DLD1 (cell line): Measurements from ENCODE around the gene NEDD8.
"Not testable (repeated sequence)": the region's sequence is repeated elsewhere in the genome, so short reads cannot be mapped to it uniquely, and the experiment has no call there.

ENCODE experiments used
- in situ Hi-C: cut with HindIII; loops from 2 replicates; pipeline ENCODE4 v1.10.0; 2017; ENCODE audit warnings: low sequenced_read_pairs

NEDD8 gene

DNA sequence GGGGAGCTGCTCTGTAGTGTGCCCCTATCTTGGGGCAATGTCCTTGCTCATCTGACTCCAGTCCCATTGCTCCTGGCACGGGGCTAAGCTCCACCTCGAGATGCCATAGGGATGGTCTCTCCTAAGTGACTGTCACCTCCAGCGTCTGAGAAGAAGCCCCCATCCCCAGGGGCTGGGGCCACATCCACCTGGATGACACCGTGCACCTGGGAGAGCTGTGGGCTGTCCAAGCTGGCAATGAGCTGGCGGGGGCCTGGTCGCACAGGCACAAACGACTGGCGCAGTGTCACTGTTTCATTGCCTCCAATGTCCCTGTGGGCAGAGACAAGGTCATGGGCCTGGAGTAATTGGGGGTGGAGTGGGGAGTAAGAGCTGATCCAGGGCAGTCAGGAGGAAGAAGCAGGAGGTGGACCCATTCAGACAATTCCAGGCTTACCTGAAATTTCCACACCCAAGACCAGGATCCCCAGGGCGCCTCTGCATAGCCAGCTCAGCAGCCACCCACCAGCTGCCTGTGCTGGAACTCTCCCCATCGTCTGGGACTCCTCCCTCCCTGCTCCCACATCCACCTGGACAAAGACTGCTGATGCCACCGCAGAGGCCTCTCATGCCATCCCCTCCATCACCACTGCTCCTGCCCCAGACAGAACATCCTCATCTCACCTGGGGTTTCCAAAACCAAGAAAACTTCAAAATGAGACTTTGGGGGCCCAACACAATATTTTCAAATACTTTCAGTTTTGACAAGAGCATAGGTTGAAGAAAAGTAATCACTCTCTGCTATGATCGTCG lies 17.3 kb upstream of the NEDD8 start:
- in situ Hi-C loops = no loop called here

DNA sequence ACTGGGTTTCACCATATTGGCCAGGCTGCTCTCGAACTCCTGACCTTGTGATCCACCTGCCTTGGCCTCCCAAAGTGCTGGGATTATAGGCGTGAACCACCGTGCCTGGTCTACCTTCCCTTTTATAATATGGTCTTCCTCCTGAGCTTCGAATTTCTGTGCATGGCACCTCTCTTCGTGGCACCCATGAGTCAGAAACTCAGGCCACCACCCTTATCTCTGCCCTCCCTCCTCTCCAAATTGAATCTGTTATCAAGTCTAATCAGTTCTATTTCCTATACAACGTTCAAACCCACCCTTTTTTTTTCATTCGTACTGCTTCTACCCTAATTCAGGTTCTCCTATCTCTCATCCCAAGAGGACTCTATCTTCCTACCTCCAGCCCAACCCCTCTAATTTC lies 15.3 kb upstream of the NEDD8 start:
- in situ Hi-C loops = no loop called here

DNA sequence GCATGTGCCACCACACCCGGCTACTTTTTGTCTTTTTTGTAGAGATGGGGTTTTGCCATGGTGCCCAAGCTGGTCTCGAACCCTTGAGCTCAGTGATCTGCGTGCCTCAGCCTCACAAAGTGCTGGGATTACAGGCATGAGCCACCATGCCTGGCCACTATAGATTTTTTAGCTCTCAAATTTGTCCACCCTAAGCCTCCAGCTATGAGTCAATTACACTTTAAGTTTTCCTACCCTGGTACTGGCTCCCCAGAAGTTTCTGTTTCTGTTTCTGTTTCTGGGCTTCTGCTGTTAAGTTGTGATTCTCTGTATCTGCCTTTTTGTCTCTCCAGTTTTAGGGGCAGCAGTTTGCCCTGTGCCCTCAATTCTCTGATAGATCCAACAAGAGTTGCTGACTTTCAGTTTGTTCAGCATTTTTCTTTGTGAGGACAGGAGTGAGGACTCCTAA lies 14.6 kb upstream of the NEDD8 start:
- in situ Hi-C loops = no loop called here

DNA sequence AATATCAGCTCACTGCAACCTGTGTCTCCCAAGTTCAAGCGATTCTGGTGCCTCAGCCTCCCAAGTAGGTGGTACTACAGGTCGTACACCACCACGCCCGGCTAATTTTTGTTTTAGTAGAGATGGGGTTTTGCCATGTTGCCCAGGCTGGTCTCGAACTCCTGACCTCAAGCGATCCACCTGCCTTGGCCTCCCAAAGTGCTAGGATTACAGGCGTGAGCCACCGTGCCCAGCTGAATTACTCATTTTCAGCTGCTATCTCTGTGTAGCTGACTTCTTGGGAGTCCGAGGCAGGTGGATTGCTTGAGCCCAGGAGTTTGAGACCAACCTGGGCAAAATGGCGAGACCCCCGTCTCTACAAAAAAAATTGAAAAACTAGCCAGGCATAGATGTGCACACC lies 13.2 kb upstream of the NEDD8 start:
- in situ Hi-C loops = not testable (repeated sequence)

DNA sequence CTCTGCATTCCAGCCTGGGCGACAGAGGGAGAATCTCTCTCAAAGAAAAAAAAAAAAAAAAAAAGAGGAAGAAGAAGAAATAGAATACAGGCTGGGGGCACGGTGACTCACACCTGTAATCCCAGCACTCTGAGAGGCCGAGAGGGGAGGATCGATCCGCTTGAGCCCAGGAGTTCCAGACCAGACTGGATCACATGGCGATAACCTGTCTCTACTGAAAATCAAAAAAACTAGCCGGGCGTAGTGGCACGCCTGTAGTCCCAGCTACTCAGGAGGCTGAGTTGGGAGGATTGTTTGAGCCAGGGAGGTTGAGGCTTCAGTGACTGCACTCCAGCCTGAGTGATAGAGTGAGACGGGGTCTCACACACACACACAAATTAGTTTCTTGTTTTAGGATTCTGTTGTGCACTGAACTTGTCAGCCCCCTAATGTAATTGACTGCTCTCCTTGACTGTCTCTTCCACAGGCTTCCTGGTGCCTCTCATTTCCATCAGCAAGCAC lies 11.2 kb upstream of the NEDD8 start:
- in situ Hi-C loops = no loop called here

DNA sequence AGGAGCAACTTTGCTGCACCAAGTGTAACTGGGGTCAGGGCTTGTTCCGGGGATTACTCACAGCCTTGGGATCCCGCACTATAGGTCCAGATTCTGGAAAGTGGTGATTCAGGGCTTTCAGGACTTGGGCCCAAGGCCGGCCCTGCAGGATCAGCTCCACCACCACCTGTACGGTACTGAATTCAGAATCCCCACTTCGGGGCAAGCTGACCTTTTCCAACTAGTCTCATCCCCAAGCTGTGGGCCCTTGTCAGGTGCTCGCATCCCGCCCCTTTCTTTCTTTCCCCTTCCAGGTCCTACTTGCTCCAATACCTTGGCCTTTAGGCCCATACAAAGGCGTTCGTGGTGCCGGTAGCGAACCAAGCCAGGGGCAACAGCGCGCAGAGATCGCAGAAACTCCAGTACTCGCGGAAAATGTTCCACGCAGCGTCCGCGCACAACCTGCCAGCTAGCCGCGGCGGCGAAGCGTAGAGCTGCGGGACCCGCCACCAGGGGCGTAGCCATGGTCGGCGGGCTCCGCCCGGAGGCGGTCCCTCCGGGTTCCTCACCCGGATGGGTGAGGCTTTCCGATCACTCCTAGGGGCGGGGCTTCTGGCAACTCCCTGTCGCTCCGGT lies 9.8 kb upstream of the NEDD8 start:
- in situ Hi-C loops = no loop called here

DNA sequence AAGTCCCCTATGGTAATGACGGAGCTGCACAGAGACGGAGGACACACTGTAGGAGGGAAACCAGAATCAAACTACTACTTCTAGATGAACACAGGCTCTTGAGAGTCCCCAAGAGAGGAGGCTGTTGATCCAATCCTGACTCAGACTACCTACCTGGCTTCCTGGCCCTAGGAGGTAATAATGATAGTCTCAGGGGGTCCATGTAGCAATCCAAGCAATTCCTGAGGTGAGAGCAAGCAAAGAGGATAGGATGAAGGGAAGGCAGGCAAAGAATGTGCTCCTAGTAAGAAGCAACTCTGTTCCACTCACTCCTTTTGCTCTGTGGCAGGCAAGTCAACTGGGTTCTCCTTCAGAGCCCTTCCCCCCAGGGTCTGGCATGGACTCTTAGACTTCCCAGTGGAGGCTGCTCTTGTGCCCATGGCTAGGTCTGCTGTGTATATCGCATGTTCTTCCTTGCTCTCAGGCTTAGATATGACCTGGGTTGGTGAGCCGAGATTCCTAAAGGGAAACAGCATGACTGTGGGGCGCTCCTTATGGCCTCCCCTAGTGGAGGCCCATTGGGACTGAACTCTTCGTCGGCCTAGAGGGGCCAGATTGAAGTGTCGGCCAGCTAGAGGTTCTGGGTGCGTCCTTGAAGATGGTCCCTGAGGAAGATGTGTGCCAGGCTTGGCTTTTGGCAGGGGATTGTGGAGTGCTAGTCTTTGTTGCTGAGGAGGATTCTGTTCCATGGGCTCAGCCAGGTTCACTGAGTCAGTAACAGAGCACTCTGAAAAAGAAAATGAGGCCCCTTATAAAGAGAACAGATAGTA lies 8.1 kb upstream of the NEDD8 start:
- in situ Hi-C loops = no loop called here

DNA sequence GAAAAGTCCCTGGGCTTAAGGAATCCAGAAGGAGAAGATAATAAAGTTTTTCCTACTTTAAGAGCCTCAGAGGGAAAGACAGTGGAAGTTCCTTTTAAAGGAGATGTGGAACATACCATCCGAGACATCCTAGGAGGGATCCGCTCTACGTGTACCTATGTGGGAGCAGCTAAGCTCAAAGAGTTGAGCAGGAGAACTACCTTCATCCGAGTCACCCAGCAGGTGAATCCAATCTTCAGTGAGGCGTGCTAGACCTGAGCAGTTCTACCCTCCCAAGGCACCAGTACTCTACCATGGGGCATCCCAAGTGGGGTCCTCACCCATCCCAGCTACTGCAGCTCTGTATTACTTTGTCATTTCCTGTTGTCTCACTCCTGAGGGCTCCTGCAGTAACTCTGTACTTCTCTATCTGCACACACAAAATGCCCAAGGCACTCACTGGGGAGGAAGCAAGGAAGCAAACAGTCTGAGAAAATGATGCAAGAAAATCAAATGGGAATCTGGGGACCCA lies 6.4 kb upstream of the NEDD8 start:
- in situ Hi-C loops = no loop called here

DNA sequence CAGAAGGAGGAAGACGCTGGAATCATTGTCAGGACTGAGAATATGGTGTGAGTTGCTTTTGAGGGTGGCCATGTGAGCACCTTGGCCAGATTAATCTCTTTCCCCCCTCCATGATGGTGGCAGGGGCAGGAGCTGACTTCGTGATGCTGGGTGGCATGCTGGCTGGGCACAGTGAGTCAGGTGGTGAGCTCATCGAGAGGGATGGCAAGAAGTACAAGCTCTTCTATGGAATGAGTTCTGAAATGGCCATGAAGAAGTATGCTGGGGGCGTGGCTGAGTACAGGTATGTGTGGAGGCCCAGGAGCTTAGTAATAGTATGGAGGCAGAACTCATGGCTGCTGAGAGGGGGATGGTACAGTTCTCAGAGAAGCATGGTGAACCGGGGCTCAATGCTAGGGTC lies 6.0 kb upstream of the NEDD8 start:
- in situ Hi-C loops = no loop called here

DNA sequence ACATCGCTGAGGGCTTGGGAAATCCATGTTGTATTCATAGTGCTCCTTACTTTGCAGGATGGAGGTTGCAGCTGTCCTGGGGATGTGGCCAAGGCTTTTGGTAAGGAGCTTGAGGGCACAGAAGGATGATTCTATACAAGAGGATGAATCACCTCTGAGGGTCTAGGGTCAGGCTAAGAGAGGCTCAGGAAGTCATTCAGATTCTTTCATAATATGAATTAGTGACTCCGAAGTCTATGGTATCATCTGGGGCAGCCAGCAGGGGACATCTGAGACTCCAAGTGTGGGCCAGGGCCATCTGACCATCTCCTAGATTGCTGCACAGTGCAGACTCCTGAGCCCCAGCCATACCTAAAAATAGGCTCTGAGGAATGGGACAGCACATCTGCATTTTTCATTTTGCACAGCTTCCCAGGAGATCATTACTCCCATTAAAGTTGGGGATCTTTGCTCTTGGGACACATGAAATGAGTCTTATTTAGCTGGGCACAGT lies 5.3 kb upstream of the NEDD8 start:
- in situ Hi-C loops = no loop called here

DNA sequence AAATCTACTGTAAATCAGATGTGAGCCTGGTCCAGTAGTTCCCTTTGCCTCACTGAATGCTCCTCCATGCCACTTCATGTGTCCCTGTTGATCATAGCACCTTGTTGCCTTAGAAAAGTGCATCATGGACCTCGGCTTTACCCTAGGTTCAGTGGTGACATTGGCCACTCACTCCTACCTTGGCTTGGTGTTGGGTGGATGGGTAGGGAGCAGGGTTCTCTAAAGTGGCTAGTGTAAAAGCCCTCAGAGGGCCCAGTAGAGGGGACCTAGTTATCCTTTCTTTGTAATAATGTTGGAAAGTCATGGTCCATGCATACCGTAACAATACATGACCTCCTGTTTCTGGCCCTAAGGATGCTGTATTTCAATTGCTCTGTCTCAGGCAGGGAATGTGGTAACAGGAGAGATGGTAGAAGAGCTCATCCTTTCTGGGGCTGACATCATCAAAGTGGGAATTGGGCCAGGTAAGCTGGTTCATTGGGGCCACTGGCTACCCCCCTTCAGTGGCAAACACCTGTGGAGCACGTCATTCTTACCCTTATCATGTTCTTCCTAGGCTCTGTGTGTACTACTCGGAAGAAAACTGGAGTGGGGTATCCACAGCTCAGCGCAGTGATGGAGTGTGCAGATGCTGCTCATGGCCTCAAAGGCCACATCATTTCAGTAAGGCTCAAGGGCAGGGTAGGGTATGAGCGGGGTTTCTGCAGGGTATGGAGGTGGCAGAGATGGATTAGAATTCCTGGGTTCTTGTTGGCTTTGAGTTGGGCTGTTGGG lies 4.7 kb upstream of the NEDD8 start:
- in situ Hi-C loops = no loop called here

DNA sequence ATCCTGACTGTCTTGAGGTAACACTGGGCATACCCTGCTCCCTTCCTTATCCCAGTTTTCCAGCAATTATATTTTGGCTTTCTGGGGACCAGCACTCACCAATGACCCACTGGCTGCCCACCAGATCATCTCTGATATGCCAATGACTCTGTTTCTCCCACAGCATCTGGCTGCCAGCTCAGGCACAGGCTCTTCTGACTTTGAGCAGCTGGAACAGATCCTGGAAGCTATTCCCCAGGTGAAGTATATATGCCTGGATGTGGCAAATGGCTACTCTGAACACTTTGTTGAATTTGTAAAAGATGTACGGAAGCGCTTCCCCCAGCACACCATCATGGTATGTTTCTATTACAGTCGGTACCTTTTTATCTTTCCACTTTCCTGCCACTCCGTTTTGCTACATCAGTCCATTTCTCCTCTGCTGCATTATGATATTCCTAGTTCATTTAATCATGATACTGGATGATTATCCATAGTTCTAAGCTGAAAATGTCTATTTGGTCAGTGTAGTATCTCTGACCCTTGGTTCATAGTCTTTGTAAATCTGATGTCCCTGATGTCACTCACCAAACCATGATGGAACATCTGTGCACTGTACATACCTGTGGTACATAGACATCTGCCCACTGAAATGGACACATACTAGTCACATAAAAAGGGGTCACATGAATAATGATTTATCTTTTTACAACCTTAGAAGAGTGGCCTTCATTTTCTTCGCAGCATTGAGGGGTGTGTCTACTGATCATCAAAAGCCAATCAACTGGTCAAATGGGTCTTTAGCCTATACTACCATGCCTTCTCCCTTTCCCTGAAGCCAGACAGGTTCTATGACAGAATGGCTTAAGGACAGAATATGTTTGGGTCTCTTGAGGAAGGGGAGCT lies 3.9 kb upstream of the NEDD8 start:
- in situ Hi-C loops = no loop called here

DNA sequence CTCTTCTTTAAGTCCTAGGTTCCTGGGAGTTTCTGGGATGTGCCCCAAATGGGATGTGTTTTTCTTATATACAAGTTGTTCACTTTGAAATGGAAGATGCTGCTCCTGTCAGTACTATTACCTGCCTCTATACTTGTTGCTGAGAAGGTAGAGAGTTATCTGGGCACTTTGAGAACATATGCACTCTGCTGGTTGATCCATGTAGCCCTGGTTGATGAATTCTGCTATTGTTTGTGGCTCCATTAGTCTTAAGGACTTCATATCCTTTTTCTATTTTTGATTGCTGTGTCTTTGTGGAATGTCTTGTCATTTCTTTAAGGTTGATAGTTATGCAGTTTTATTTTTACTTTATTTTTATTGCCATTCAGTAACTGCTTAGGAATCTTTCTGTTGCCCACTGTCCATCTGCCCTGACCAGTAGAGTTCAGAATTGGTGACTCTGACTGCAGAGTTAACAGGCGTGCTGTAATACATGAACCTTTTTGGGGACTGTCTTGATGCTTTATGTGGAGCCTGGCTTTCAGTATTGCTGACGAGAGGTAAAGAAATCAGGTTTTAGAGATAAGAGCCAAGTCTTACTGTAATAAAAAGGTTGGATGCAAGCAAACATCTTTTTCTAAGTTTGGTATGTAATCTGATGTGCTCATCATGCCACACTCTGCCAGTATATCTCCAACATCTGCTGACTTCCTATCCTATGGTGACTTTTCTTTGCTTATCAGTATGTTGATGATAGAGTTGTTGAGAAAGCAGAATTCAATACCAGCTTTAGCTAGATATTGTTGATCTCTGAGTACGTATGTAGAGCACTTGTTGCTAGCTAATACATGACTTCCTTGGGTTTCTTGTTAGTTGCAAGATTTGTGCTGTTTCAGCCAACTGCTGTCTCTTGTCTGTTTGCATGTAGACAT lies 2.2 kb upstream of the NEDD8 start:
- in situ Hi-C loops = no loop called here

DNA sequence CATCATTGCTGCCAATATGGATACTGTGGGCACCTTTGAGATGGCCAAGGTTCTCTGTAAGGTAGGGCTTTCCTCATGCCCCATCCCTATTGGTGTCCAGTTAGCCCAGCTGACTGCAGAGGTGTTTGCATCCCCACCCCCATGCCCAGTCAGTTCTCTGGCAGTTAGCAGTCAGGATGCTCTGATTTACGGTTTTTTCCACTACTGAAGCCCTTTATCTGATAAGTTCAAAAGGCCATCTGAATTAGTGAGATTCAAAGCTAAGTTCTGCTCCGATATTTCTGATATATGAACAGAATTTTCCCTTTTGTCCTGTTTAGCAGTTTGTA lies 1.3 kb upstream of the NEDD8 start:
- in situ Hi-C loops = no loop called here

DNA sequence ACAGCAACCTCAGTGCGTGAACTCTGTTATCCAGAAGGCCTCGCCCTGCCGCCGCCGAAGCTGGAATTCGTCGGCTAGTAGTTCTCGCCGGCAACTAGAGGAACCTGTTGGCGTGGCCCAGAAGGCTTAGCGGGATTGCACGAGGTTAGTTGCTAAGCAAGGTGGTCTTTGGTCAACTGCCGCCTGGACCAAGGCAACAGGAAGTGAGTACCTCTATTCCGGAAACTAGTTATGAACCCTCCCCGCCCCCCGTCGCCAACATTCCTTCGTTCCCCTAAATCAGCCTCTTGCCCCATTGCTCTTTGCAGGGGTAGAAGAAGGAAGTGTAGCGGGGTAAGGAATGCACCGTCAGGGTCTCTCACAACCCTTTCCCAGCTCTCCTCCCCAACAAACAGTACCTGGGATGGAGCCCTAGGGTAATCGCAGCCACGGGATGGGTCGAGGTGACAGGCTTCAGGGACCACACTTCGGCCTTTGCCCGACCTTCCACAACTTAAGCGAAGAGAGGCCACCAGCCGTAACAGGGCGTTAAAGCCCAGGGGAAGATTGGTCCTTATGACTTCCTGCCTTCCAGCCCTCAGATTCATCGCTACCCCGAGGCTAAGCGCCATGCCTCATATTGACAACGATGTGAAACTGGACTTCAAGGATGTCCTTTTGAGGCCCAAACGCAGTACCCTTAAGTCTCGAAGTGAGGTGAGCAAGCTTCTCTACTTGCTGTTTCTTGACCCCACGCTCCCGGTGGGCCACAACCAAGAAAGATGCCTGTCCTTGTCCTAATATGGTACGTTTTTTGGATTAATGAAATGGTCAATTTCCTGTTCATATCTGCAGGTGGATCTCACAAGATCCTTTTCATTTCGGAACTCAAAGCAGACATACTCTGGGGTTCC lies 724 bp upstream of the NEDD8 start, which contains the start of gene GMPR2:
Gene GMPR2 (plus strand): TSS at position 285 of the 893 bp plus-strand sequence. CDS start 325 bp downstream, at position 610.
- in situ Hi-C loops = no loop called here

DNA sequence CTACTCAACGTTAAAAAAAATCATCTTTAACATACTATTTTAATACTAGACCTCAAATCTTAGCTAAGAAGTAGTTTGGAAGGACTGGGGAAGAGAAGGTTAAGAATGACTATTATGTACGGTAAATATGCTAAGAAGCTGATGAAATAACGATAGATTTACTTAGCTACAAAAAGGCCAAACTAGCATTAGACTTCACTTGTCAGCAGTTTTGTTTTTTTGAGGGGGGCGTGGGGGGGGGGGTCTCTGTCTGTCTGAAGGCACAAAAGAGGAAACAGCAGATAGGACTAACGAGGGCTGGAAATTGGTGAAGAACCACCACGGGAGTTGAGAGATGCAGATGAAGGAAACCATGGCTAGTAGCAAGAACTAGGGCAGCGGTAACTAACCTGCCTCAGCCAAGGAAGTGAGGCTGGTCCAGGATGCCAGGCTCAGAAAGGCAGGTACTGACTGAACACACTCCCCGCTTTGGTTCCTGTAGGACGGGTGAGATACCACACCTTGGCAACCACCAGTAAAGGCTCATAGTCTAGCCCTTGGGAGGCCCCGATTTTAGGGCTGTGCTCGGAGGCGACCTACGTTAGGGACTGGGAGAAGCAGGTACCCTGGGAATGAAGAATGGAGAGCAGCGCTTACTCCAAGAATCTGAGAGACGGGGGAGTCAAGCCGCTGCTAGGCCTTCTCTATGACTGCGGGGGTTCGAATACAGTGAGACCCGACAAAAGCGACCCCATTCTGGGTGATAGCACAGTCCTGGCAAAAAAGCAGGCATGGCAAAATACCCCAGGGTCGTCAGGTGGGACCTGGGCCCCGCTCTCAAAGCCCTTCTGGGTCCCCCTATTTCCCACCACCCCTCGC lies 675 bp downstream of the NEDD8 start:
- in situ Hi-C loops = no loop called here

DNA sequence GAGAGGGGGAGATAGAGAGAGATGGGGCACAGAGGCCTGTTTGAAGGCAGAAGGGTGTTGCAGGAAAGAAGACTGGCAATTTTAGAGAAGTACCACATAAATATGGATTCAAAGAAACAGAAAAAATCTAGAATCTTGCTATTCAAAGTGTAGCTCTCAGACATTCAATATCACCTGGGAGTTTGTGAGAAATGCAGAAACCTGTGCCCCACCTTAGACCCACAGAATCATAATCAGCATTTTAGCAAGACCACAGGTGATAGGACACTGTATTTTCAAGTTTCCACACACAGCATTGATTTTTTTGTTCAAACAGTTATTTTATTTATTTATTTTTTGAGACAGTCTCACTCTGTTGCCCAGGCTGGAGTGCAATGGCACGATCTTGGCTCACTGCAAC lies 3.3 kb downstream of the NEDD8 start:
- in situ Hi-C loops = no loop called here
